Ovary (tissue), 3 donors: ENCODE data around the gene IL1RL1.

Experiments
- EP300 ChIP-seq: sonication (generic); formaldehyde crosslinking; IDR thresholded peaks from one replicate; pipeline ENCODE4 v1.6.1; 2017; ENCODE audit warnings: antibody characterized with exemption
- TF ChIP-seq, protein P1 (sequence below), 3 donors: fragments of 450-650 bp in 2 of 3; fragments of 200-600 bp in 1 of 3; IDR thresholded peaks; one replicate each; pipeline versions ENCODE4 v1.5.1 to v1.8.0; 2016 to 2022; ENCODE audit warnings: antibody characterized with exemption in 3 of 3, mild to moderate bottlenecking in 1 of 3
- donor health status: DM: no; HTN: no; CAD: no.

DNA sequence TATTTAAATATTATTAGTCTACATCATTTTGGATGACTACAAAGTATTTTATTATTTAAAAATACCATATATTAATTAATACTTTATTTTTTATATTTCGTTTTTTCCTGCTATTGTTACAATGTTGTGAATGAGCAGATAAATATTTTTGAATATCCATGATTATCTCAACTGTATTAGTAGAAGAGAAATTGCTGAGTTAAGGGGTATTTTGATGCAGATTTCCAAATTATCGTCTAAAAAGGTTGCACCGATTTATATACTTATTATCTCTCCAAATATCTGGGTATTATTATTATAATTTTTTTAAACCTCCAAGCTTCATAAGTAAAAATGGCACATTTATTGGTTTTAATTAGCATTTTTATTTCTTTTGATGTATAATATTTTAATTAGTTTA is 8.9 kb upstream of the IL1RL1 start:
- TF ChIP-seq, protein P1, sequence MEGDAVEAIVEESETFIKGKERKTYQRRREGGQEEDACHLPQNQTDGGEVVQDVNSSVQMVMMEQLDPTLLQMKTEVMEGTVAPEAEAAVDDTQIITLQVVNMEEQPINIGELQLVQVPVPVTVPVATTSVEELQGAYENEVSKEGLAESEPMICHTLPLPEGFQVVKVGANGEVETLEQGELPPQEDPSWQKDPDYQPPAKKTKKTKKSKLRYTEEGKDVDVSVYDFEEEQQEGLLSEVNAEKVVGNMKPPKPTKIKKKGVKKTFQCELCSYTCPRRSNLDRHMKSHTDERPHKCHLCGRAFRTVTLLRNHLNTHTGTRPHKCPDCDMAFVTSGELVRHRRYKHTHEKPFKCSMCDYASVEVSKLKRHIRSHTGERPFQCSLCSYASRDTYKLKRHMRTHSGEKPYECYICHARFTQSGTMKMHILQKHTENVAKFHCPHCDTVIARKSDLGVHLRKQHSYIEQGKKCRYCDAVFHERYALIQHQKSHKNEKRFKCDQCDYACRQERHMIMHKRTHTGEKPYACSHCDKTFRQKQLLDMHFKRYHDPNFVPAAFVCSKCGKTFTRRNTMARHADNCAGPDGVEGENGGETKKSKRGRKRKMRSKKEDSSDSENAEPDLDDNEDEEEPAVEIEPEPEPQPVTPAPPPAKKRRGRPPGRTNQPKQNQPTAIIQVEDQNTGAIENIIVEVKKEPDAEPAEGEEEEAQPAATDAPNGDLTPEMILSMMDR (IDR thresholded peaks at IDR 0.05) = no peak
- TF ChIP-seq EP300 = no peak
